Gastrocnemius medialis (tissue), 4 donors: ENCODE data around the gene RPUSD2. TPM values are rescaled to one million over a fixed set of nuclear protein-coding genes. Genes with fewer than 3 reads are reported as not detected.

Experiments
- ATAC-seq, 2 donors: fragments of 150-250 bp; one replicate each; pipeline ENCODE4 v1.9.1; 2016
- DNase-seq, 2 donors: peaks; one replicate each; pipeline ENCODE4 v3.0.0-alpha.2; 2019
- H3K27ac ChIP-seq, 4 donors: fragments of 200-600 bp; sonication (generic); 1 replicate in 1 of 4; 2 replicates in 3 of 4; pipeline ENCODE4 v1.5.1; 2016 to 2018; ENCODE audit warnings: mild to moderate bottlenecking in 2 of 4, moderate library complexity in 1 of 4
- H3K27me3 ChIP-seq, 3 donors: fragments of 200-600 bp; sonication (generic) in 2 of 3; 1 replicate in 1 of 3; 2 replicates in 2 of 3; pipeline versions ENCODE4 v1.5.1 to v1.6.0; 2016 to 2019; ENCODE audit warnings: mild to moderate bottlenecking in 1 of 3, moderate library complexity in 1 of 3
- H3K36me3 ChIP-seq, 2 donors: fragments of 200-600 bp; sonication (generic) in 1 of 2; one replicate each; pipeline ENCODE4 v1.5.1; 2017 to 2018
- H3K4me1 ChIP-seq, 2 donors: fragments of 200-600 bp; sonication (generic) in 1 of 2; one replicate each; pipeline ENCODE4 v1.5.1; 2016 to 2017; ENCODE audit warnings: mild to moderate bottlenecking in 2 of 2
- H3K4me3 ChIP-seq, 4 donors: fragments of 200-600 bp; sonication (generic) in 3 of 4; 1 replicate in 1 of 4; 2 replicates in 3 of 4; pipeline ENCODE4 v1.5.1; 2016 to 2019; ENCODE audit warnings: mild to moderate bottlenecking in 2 of 4
- H3K9me3 ChIP-seq, 3 donors: fragments of 200-600 bp; sonication (generic) in 2 of 3; 1 replicate in 1 of 3; 2 replicates in 2 of 3; pipeline ENCODE4 v1.5.1; 2016 to 2019
- POLR2A ChIP-seq, 2 donors: fragments of 450-650 bp; IDR thresholded peaks; one replicate each; pipeline ENCODE4 v1.6.1; 2017; ENCODE audit warnings: antibody characterized with exemption in 2 of 2, mild to moderate bottlenecking in 2 of 2, moderate library complexity in 2 of 2
- in situ Hi-C, 4 donors: fragments of 200-750 bp; cut with MboI; loops; one replicate each; pipeline versions ENCODE4 v1.15.0 to v1.8.0; 2017; ENCODE audit warnings: low sequenced_read_pairs in 4 of 4
- intact Hi-C: fragments of 100-400 bp; cut with DNase I; formaldehyde crosslinking; loops from one replicate; pipeline ENCODE4 v1.15.1; 2023; ENCODE audit warnings: low total_unique reads
- total RNA-seq, 4 donors: library from RNA; depleted of rRNA; stranded (reverse); fragments of >200 nt; gene quantifications; one replicate each; pipeline versions ENCODE4 v1.1.0 to v1.2.3, GENCODE V29; 2016
- TF ChIP-seq, protein P1 (sequence below), 5 experiments: fragments of 450-650 bp in 3 of 5; fragments of 200-600 bp in 2 of 5; sonication (generic) in 2 of 5; IDR thresholded peaks in 4 of 5; conservative IDR thresholded peaks in 1 of 5; 1 replicate in 4 of 5; 2 replicates in 1 of 5; pipeline ENCODE4 v1.5.1; 2016 to 2019; ENCODE audit warnings: antibody characterized with exemption in 5 of 5, mild to moderate bottlenecking in 3 of 5, moderate library complexity in 3 of 5

Gene RPUSD2, protein sequence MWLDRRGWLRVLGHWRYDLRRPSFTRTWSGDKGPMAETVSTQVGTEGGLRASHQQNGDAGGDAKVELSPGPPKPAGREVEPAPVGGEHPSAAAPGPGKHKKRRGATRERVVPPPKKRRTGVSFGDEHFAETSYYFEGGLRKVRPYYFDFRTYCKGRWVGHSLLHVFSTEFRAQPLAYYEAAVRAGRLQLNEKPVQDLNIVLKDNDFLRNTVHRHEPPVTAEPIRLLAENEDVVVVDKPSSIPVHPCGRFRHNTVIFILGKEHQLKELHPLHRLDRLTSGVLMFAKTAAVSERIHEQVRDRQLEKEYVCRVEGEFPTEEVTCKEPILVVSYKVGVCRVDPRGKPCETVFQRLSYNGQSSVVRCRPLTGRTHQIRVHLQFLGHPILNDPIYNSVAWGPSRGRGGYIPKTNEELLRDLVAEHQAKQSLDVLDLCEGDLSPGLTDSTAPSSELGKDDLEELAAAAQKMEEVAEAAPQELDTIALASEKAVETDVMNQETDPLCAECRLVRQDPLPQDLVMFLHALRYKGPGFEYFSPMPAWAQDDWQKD
- total RNA-seq: 1 to 10 TPM; 4.5 to 9.1 (median 6.5) TPM

DNA sequence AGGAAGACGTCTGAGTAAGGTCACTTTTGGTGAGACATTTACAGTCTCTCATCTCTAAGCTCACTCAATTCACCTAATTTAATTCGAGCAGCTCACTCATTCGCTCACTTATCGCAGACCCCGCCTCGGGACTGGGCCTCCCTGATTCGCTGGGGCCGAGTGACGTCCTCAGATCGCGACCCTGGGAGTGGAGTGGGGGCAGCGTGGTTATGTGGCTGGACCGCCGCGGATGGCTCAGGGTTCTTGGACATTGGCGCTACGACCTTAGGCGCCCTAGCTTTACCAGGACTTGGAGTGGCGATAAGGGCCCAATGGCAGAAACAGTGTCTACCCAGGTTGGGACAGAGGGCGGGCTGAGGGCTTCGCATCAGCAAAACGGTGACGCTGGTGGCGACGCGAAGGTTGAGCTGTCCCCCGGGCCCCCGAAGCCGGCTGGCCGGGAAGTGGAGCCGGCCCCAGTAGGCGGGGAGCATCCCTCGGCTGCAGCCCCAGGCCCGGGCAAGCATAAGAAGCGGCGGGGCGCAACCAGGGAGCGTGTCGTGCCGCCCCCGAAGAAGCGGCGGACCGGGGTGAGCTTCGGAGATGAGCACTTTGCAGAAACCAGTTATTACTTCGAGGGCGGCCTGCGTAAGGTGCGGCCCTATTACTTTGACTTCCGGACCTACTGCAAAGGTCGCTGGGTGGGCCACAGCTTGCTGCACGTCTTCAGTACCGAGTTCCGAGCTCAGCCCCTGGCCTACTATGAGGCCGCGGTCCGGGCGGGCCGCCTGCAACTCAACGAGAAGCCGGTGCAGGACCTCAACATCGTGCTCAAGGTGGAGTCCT lies at the start of gene RPUSD2:
RPUSD2 (plus strand) TSS at position 171 of the 825 bp plus-strand sequence; CDS start at position 210, 39 bp downstream.
- in situ Hi-C loops: no loop called here
- Histone ChIP-seq H3K36me3 (peaks cover 0 to 24% of the 10 kb centered on the region in 2 donors), H3K4me3 (peak within 1 kb of the TSS; percentile 81 to 98 (median 88)), H3K27me3 (no peaks in the 10 kb centered on the region), H3K4me1 (peaks cover 14 to 22% of the 10 kb centered on the region in 2 donors), H3K27ac (peak within 1 kb of the TSS; percentile 79 to 94 (median 86)), H3K9me3 (no peaks in the 10 kb centered on the region)
- DNase-seq (peak; percentile 89 to 90), ATAC-seq (peak; percentile 66 to 68)
- intact Hi-C loops: loop anchor here (2.0 to 10.0 kb wide), 5 partner anchors 25 to 465 kb away; partner anchors contain the start of genes BAHD1, BMF, KNL1 and RMDN3
- peak; percentile 72 to 81 for TF ChIP-seq POLR2A (IDR thresholded peaks at IDR 0.05)
- TF ChIP-seq, protein P1, sequence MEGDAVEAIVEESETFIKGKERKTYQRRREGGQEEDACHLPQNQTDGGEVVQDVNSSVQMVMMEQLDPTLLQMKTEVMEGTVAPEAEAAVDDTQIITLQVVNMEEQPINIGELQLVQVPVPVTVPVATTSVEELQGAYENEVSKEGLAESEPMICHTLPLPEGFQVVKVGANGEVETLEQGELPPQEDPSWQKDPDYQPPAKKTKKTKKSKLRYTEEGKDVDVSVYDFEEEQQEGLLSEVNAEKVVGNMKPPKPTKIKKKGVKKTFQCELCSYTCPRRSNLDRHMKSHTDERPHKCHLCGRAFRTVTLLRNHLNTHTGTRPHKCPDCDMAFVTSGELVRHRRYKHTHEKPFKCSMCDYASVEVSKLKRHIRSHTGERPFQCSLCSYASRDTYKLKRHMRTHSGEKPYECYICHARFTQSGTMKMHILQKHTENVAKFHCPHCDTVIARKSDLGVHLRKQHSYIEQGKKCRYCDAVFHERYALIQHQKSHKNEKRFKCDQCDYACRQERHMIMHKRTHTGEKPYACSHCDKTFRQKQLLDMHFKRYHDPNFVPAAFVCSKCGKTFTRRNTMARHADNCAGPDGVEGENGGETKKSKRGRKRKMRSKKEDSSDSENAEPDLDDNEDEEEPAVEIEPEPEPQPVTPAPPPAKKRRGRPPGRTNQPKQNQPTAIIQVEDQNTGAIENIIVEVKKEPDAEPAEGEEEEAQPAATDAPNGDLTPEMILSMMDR (IDR thresholded peaks at IDR 0.05 in 4 of 5, conservative IDR thresholded peaks at IDR 0.05 in 1 of 5): no peak

DNA sequence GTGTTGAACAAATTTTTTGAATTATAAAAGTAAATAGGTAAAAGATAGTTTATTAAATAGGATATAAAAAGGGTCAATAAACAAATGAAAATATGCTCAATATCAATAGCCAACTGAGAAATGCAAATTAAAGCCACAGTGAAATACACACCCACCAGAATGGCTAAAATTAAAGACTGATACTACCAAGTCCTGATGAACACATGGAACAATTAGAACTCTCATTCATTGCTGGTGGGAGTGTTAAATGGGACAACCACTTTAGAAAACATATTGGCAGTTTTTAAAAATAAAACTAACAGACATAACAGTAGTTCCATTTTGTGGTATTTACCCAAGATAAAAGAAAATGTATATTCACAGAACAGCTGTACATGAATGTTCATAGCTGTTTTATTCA lies 45.5 kb upstream of the RPUSD2 start:
- no peak for DNase-seq
- intact Hi-C loops: loop anchor here (5.0 kb wide), 2 partner anchors 69 to 369 kb away; partner anchors contain the start of genes KNL1 and VPS18
- no peaks in the 10 kb centered on the region for H3K9me3 ChIP-seq
- TF ChIP-seq POLR2A (IDR thresholded peaks at IDR 0.05): no peak
- TF ChIP-seq, protein P1 (IDR thresholded peaks at IDR 0.05 in 4 of 5, conservative IDR thresholded peaks at IDR 0.05 in 1 of 5): no peak
- H3K27ac ChIP-seq: no peak overlapping the region
- ATAC-seq: no peak
- H3K27me3 ChIP-seq: no peaks in the 10 kb centered on the region
- H3K36me3 ChIP-seq: no peaks in the 10 kb centered on the region
- H3K4me1 ChIP-seq: no peaks in the 10 kb centered on the region
- H3K4me3 ChIP-seq: no peak overlapping the region
- in situ Hi-C loops: loop anchor here in 2 of 4 donors (25.0 kb wide), 2 partner anchors 164 to 364 kb away; partner anchors contain the start of genes RAD51 (in 1 of the 2) and VPS18 (in 1 of the 2)

DNA sequence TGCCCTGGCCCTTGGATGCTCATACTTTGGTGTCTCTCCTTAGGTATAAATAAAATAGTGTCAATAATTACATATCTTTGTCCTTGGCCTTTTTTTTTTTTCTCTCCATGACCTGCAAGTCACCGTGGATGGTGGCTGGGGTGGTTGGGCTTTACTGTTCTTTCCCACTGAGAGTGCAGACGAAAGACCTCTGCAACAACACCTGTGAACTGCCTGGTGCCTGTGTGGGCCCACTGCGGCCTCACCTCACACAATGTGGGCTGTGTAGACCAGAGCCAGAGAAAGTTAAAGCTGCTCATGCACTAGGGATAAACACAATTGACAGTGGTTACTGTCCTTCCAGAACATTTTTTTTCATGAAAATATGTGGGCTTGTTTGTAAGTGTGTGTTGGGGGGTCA lies 43.2 kb upstream of the RPUSD2 start:
- intact Hi-C loops: no loop called here
- no peak for ATAC-seq
- TF ChIP-seq, protein P1 (IDR thresholded peaks at IDR 0.05 in 4 of 5, conservative IDR thresholded peaks at IDR 0.05 in 1 of 5): no peak
- no peak for TF ChIP-seq POLR2A (IDR thresholded peaks at IDR 0.05)
- in situ Hi-C loops: no loop called here
- Histone ChIP-seq H3K4me3 (no peak overlapping the region), H3K9me3 (no peaks in the 10 kb centered on the region), H3K4me1 (no peaks in the 10 kb centered on the region), H3K27ac (no peak overlapping the region), H3K27me3 (no peaks in the 10 kb centered on the region), H3K36me3 (no peaks in the 10 kb centered on the region)
- no peak for DNase-seq

DNA sequence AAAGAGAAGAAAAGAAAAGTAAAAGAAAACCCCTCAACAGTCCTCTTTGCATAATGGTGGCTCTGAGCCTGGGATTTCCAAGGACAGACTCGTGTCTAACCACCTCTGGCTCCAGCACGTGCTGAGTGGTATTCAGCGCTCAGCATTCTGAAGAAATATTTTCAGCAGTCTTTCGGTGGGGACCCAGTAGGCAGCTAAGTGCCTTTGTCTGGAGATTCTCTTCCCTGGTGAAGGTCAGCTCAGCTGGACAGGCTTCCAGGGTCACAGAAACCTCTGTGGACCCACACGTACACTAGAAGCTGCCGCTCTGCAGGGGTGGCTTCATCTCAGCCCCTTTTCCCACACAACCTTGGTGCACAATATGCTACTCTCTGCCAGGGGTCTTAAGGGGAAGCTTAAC lies 40.3 kb upstream of the RPUSD2 start:
- Histone ChIP-seq H3K36me3 (no peaks in the 10 kb centered on the region), H3K27me3 (no peaks in the 10 kb centered on the region), H3K9me3 (no peaks in the 10 kb centered on the region), H3K27ac (no peak overlapping the region), H3K4me1 (no peaks in the 10 kb centered on the region), H3K4me3 (no peak overlapping the region)
- ATAC-seq (no peak), DNase-seq (no peak)
- intact Hi-C loops (no loop called here), in situ Hi-C loops (no loop called here)
- TF ChIP-seq POLR2A (IDR thresholded peaks at IDR 0.05): no peak
- TF ChIP-seq, protein P1 (IDR thresholded peaks at IDR 0.05 in 4 of 5, conservative IDR thresholded peaks at IDR 0.05 in 1 of 5): no peak
